GM12878 (cell line): ENCODE measurements around the gene POLR3K. TPM values are rescaled to one million over a fixed set of nuclear protein-coding genes. Genes with fewer than 3 reads are reported as not detected.

Experiments used
- ATAC-seq: fragments of 200-7000 bp; cut with Tn5 transposase; 3 replicates; pipeline ENCODE4 v1.9.1; 2020; ENCODE audit warnings: mild to moderate bottlenecking, moderate library complexity
- BruUV-seq: library from RNA; stranded (reverse); fragments of 400-500 nt; replicated peaks from 2 replicates; lab custom pipeline; 2021; lab: Mats Ljungman, UMichigan
- CTCF ChIA-PET: fragments of 300-600 bp; sonication (Branson Sonifier 250); formaldehyde crosslinking; extraction: SDS; loops from one replicate; lab custom pipeline; 2021; ENCODE audit warnings: inconsistent platforms; lab: Yijun Ruan, JAX
- POLR2A ChIA-PET: fragments of 350-600 bp; formaldehyde crosslinking; extraction: SDS; loops from one replicate; lab custom pipeline; 2021; ENCODE audit warnings: inconsistent platforms; lab: Charles Lee
- RAD21 ChIA-PET: fragments of 300-600 bp; sonication (Branson Sonifier 250); formaldehyde crosslinking; loops from one replicate; lab custom pipeline; 2023; ENCODE audit warnings: antibody characterized with exemption; ENCODE audit not compliant: unreplicated experiment; lab: Charles Lee
- SMC1A ChIA-PET: fragments of 300-600 bp; sonication (Branson Sonifier 250); formaldehyde crosslinking; loops from one replicate; lab custom pipeline; 2023; ENCODE audit not compliant: unreplicated experiment, uncharacterized antibody; lab: Charles Lee
- DNase-seq: peaks from one replicate; pipeline ENCODE4 v3.0.0-alpha.2; 2011; ENCODE audit warnings: low read depth, low spot score
- FAIRE-seq: peaks from 3 replicates; lab custom pipeline; 2011; peaks lifted over from hg19 to GRCh38; lab: Jason Lieb, UNC
- H2AFZ ChIP-seq: 2 replicates; pipeline ENCODE4 v1.6.0; 2011; ENCODE audit warnings: low read depth, low read length, control low read depth; ENCODE audit not compliant: control insufficient read depth
- H3K27ac ChIP-seq: 2 replicates; pipeline ENCODE4 v1.5.1; 2011; ENCODE audit warnings: control low read depth; ENCODE audit not compliant: control insufficient read depth, insufficient read depth
- H3K27me3 ChIP-seq, 2 experiments: replicated peaks in 1 of 2; 2 replicates each; pipeline versions ENCODE4 v1.6.0 to v1.6.1; 2011; ENCODE audit warnings: low read length in 1 of 2; ENCODE audit not compliant: control insufficient read depth in 2 of 2, insufficient read depth in 2 of 2
- H3K36me3 ChIP-seq, 2 experiments: 2 replicates each; pipeline ENCODE4 v1.5.1; 2011; ENCODE audit warnings: low read length in 1 of 2; ENCODE audit not compliant: control insufficient read depth in 2 of 2, insufficient read depth in 2 of 2
- H3K4me1 ChIP-seq: 2 replicates; pipeline ENCODE4 v1.6.1; 2011; ENCODE audit warnings: mild to moderate bottlenecking, low read length, moderate library complexity, mixed read lengths; ENCODE audit not compliant: control insufficient read depth, insufficient read depth
- H3K4me2 ChIP-seq: 2 replicates; pipeline ENCODE4 v1.6.0; 2011; ENCODE audit warnings: control low read depth; ENCODE audit not compliant: control insufficient read depth, insufficient read depth
- H3K4me3 ChIP-seq: fragments of 200-600 bp; sonication (generic); 2 replicates; pipeline ENCODE4 v1.5.1; 2016
- H3K79me2 ChIP-seq: 2 replicates; pipeline ENCODE4 v1.6.0; 2011; ENCODE audit warnings: low read length; ENCODE audit not compliant: control insufficient read depth, insufficient read depth
- H3K9ac ChIP-seq: 2 replicates; pipeline ENCODE4 v1.8.0; 2011; ENCODE audit warnings: low read length, control low read depth, mixed read lengths; ENCODE audit not compliant: control insufficient read depth, insufficient read depth
- H3K9me3 ChIP-seq: replicated peaks from 3 replicates; pipeline ENCODE4 v1.5.1; 2011; ENCODE audit warnings: mild to moderate bottlenecking, low read length; ENCODE audit not compliant: control insufficient read depth, insufficient read depth
- H4K20me1 ChIP-seq: 2 replicates; pipeline ENCODE4 v1.6.0; 2011; ENCODE audit not compliant: control insufficient read depth, insufficient read depth
- SP1 ChIP-seq: IDR thresholded peaks from one replicate; pipeline ENCODE4 v1.6.1; 2011; ENCODE audit warnings: low read depth, low read length
- ZNF217 ChIP-seq: fragments of 450-650 bp; IDR thresholded peaks from 2 replicates; pipeline ENCODE4 v1.6.1; 2017; ENCODE audit warnings: antibody characterized with exemption, mild to moderate bottlenecking
- WGBS: methylation state at CpG from one replicate; pipeline ENCODE4 v1.1.6; 2016; ENCODE audit warnings: low lambda C conversion rate; ENCODE audit not compliant: insufficient replicate concordance, insufficient coverage; ENCODE audit errors: missing lambda C conversion rate; 5-methylcytosine and 5-hydroxymethylcytosine counted together
- in situ Hi-C: fragments of 300-500 bp; cut with MboI; formaldehyde crosslinking; loops from 9 replicates; pipeline ENCODE4 v1.14.3; 2018; ENCODE audit warnings: mixed read lengths
- intact Hi-C: fragments of 100-400 bp; cut with micrococcal nuclease; formaldehyde crosslinking; loops from one replicate; pipeline ENCODE4 v1.14.2; 2022; ENCODE audit not compliant: unreplicated experiment
- polyA plus RNA-seq, 11 experiments: library from polyadenylated mRNA; depleted of rRNA in 4 of 11; unstranded in 6 of 11; stranded (reverse) in 5 of 11; fragments of >200 nt; fragmentation: Nextera tagmentation in 4 of 11; fragmentation: Illumina TruSeq in 1 of 11; extraction: Ambion mirVana in 4 of 11; extraction: Trizol in 1 of 11; gene quantifications; 1 replicate in 1 of 11; 2 replicates in 10 of 11; pipeline versions ENCODE4 v1.2.1 to v1.2.3, GENCODE V29; 2011 to 2016; ENCODE audit warnings: inconsistent platforms in 2 of 11, missing spikeins in 2 of 11, low read depth in 1 of 11
- total RNA-seq, 4 experiments: library from RNA; depleted of rRNA in 3 of 4; stranded (reverse); fragments of >200 nt in 3 of 4; fragmentation: Illumina TruSeq in 1 of 4; extraction: Trizol in 1 of 4; gene quantifications; 2 replicates each; pipeline versions ENCODE4 v1.2.1 to v1.2.3, GENCODE V29; 2013 to 2021
- TF ChIP-seq, protein P1 (sequence below): fragments of 450-650 bp; IDR thresholded peaks from 2 replicates; pipeline ENCODE4 v1.6.1; 2016; ENCODE audit warnings: mild to moderate bottlenecking

POLR3K gene
- total and polyA plus RNA-seq, 10 of the 15 experiments (the other 5 are each of a cell fraction or from before 2014, with no cell fraction given): 25.3 to 222 (median 64.0) TPM

GRCh38 chr16:64914-65255 is 11.5 kb upstream of the POLR3K start:
- DNase-seq: no peak
- H3K27me3 ChIP-seq: no peaks in the 10 kb centered on the region; a peak in 1 of 4 replicates
- H3K9me3 ChIP-seq: no peaks in the 10 kb centered on the region
- intact Hi-C loops: loop anchor here (1.0 kb wide), 2 partner anchors 32 to 116 kb away; no protein-coding TSS in a partner anchor
- in situ Hi-C loops: no loop called here
- H3K79me2 ChIP-seq: no peaks in the 10 kb centered on the region
- H3K36me3 ChIP-seq: no peaks in the 10 kb centered on the region
- H3K27ac ChIP-seq: no peak overlapping the region
- no peak for TF ChIP-seq SP1
- TF ChIP-seq, protein P1, sequence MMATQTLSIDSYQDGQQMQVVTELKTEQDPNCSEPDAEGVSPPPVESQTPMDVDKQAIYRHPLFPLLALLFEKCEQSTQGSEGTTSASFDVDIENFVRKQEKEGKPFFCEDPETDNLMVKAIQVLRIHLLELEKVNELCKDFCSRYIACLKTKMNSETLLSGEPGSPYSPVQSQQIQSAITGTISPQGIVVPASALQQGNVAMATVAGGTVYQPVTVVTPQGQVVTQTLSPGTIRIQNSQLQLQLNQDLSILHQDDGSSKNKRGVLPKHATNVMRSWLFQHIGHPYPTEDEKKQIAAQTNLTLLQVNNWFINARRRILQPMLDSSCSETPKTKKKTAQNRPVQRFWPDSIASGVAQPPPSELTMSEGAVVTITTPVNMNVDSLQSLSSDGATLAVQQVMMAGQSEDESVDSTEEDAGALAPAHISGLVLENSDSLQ: no peak
- no peak for TF ChIP-seq ZNF217
- TF ChIP-seq, all 136 proteins: peak for 0
- H3K4me1 ChIP-seq: no peaks in the 10 kb centered on the region
- ATAC-seq (no peak), FAIRE-seq (no peak)
- WGBS: 50% methylated on average over 8 of the region's 9 CpGs
- no peaks in the 10 kb centered on the region for H4K20me1 ChIP-seq
- no peak overlapping the region for H2AFZ ChIP-seq
- H3K9ac ChIP-seq: no peak overlapping the region
- CTCF ChIA-PET: interaction anchor here (1.0 to 14.2 kb wide), 10 partner anchors 9 to 296 kb away, joined by 3 to 319 read pairs (median 8); partner anchors contain the start of genes MPG, POLR3K and SNRNP25
- no peak overlapping the region for H3K4me3 ChIP-seq
- POLR2A ChIA-PET: interaction anchor here (1.7 kb wide), 1 partner anchor 11 kb away, joined by 5 read pairs; the partner anchor contains the start of genes POLR3K and SNRNP25
- RAD21 ChIA-PET: interaction anchor here (1.0 to 6.5 kb wide), 5 partner anchors 11 to 41 kb away, joined by 4 to 132 read pairs (median 6); partner anchors contain the start of genes POLR3K and SNRNP25
- SMC1A ChIA-PET: interaction anchor here (1.0 to 6.4 kb wide), 9 partner anchors 12 to 149 kb away, joined by 3 to 77 read pairs (median 9); partner anchors contain the start of genes MPG, POLR3K and SNRNP25
- H3K4me2 ChIP-seq: no peak overlapping the region
- BruUV-seq: no TSS peak
